H54 (cell line): ENCODE results near the gene COL6A3.
"Not testable (repeated sequence)": the region's sequence is repeated elsewhere in the genome, so short reads cannot be mapped to it uniquely, and the experiment has no call there.

Experiments used
- DNase-seq: peaks from one replicate; pipeline ENCODE4 v3.0.0; 2011; ENCODE audit warnings: low spot score, mixed read lengths; ENCODE audit not compliant: insufficient read length
- FAIRE-seq: peaks from 3 replicates; lab custom pipeline; 2011; peaks lifted over from hg19 to GRCh38; lab: Jason Lieb, UNC
- POLR2A ChIP-seq: IDR thresholded peaks from 2 replicates; pipeline ENCODE4 v1.6.1; 2011; ENCODE audit warnings: low read depth, mild to moderate bottlenecking, low read length

The COL6A3 gene

DNA sequence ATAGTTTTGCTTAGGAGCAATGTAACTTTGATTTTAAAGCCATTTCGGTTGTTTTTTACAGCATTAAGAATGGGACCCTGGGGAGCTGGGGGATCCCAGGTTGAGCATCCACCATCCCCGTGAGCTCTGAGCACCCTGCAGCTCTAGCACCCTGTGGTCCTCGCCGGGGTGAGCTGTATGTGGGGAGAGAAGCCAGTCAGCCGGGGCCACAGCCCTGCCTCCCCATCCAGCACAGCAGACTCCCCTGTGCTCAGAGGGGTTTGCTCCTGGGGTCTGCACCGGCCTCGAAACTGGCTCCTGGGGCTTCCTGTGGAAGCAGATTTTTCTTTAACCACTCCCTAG is 1.3 kb downstream of the COL6A3 start:
- no peak for TF ChIP-seq POLR2A
- no peak for DNase-seq
- no peak for FAIRE-seq

DNA sequence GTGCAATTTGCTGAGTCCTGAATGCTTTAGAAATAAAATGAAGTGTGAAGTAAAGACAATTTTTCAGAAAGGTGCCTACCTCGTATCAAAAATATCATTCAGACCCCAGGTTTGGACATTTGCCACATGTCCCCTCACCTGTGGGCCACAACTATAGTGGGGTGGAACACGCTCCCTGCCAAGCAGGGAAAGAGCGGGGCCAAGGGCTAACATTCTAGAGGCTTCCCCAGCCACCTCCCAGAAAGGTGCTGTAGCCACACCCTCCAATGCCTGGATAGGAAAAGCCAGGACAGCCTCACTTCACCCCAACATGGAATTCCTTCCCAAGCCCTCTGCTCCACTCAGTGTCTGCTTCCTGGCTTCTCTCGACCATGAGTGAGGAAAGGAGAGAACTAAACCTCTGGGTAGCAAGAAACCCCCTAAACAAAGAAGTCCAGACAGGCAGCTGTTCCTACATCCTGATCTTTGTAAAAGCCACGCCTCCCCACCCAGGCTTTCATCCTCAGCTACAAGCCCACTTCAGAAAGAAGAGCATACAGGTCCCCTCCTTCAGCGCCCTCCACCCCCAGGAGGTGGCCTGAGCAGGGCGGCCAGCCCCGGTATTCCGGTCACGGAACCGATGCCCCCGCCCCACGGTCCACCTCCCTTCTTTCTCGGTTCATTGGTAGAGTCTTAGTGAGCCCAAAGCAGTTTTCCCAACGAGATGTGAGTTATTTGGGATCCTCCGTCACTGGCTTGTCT is 2.1 kb downstream of the COL6A3 start:
- DNase-seq, result no peak
- no peak for TF ChIP-seq POLR2A
- no peak for FAIRE-seq

- TF ChIP-seq POLR2A, result no peak
- DNase-seq, result no peak
- no peak for FAIRE-seq
Measured at GRCh38 chr2:237411092-237411601, 2.8 kb downstream of the COL6A3 start.

- DNase-seq, FAIRE-seq: not testable (repeated sequence)
Measured at GRCh38 chr2:237409263-237409662, 4.7 kb downstream of the COL6A3 start.

- no peak for FAIRE-seq
- TF ChIP-seq POLR2A, result no peak
- no peak for DNase-seq
Measured at GRCh38 chr2:237408335-237409000, 5.5 kb downstream of the COL6A3 start.

- DNase-seq (no peak), FAIRE-seq (no peak)
- no peak for TF ChIP-seq POLR2A
Measured at GRCh38 chr2:237407700-237408099, 6.3 kb downstream of the COL6A3 start.

- FAIRE-seq (no peak), DNase-seq (no peak)
- TF ChIP-seq POLR2A, result no peak
Measured at GRCh38 chr2:237406371-237406895, 7.5 kb downstream of the COL6A3 start.

DNA sequence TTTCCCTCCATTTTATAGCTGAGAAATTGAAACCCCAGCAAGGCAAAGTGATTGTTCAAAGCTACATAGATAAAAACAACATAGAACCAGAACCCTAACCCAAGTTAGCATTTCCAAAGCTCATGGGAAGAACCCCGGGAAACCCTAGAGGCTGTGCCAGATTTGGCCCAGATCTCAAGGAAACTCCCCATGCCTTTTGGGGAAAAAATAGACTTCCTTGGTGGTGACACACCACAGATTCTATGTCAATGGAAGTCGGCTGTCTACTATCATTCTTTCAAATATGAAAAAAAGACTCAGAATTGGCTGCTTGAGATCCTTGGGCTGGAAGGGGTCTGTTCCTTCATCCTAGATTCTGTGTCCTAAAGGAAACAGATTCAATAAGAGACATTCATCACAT is 8.4 kb downstream of the COL6A3 start:
- FAIRE-seq (no peak), DNase-seq (no peak)
- TF ChIP-seq POLR2A, result no peak

DNA sequence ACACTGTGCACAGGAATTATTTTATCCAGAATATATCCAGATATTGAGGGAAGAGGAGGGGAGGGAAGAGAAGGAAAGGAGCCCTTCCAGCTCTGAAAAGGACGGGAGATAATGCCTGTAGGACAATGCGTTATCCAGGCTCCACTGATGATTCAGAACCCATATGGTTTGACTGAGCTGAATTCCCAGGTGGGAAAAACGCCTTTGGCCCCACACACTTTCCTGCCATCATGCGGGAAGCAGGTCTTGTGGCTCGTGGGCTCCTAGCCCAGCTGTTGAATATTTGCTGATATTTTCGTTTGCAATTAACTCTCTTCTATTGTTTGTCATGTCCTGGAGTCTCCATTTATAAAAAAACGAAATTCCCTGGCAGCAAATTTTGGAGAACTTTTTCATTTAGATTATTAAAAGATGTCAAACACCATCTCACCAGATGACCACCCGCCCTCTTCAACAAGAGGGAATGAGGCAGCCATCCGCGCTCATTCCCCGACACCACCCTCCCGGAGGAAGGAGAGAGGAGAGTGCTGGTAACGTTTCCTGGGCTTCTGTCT is 8.9 kb downstream of the COL6A3 start:
- DNase-seq (no peak), FAIRE-seq (no peak)
- TF ChIP-seq POLR2A, result no peak

GRCh38 chr2:237404413-237404812 is 9.6 kb downstream of the COL6A3 start:
- FAIRE-seq (no peak), DNase-seq (no peak)
- TF ChIP-seq POLR2A, result no peak

GRCh38 chr2:237403024-237403882 is 10.7 kb downstream of the COL6A3 start:
- DNase-seq, result no peak
- no peak for TF ChIP-seq POLR2A
- FAIRE-seq, result no peak

DNA sequence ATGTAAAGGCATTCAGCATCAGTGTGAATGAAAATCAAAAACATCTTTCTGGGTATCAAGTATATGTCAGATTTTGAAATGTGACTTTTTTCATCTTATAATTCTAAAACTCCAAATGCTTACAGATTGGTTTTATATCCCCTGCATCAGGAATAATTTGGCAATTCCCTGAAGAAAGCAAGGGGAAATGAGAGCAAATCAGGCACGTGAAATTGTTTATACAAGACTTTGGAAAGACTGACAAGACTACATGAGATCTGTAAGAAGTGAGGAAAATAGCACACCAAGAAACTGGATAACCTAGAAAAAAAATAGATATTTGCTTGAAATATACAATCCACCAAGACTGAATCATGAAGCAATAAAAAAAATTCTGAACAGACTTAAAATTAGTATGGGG is 13.8 kb downstream of the COL6A3 start:
- TF ChIP-seq POLR2A, result no peak
- no peak for DNase-seq
- FAIRE-seq, result no peak

- FAIRE-seq (no peak), DNase-seq (no peak)
- TF ChIP-seq POLR2A, result no peak
Measured at GRCh38 chr2:237397072-237397471, 16.9 kb downstream of the COL6A3 start.
